Hematopoietic multipotent progenitor cell (in vitro differentiated cells): Measurements from ENCODE around the gene TSPAN8. TPM values are rescaled to one million over a fixed set of nuclear protein-coding genes. Genes with fewer than 3 reads are reported as not detected.
"Not testable (repeated sequence)": the region's sequence is repeated elsewhere in the genome, so short reads cannot be mapped to it uniquely, and the experiment has no call there.

Source experiments
- DNase-seq, 3 donors: peaks; one replicate each; pipeline ENCODE4 v3.0.0-alpha.2; 2011 to 2015; ENCODE audit warnings: low read depth in 2 of 3, low spot score in 2 of 3
- total RNA-seq: library from RNA; depleted of rRNA; stranded (reverse); fragments of >200 nt; gene quantifications from one replicate; pipeline ENCODE4 v1.2.3, GENCODE V29; 2012

The TSPAN8 gene
- total RNA-seq, 1 donor: not detected

DNA sequence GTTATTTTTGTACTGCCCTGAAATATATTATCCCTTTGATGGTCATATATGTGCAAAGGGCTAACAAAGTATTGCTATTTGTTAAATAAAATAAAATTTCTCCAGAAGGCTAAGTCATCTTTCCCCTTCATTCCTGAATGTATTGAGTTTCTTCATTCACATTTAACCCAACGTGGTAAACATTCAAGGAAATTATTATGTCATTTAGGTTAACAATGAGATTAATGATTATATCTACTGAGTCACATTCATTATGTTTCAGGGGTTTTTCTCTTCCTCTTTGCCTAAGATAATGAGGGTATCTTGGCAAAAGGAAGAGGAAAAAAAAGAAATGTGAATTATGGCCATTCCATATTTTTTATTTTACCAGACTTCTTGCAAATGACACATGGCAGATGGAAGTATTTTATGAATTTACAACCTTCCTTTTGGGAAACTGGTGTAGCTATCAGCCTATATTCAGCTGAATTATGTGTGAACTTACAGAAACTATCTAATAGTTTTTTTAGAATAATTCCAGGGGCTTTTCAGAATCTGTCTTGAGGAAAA lies 27.2 kb downstream of the TSPAN8 start:
- DNase-seq: no peak

DNA sequence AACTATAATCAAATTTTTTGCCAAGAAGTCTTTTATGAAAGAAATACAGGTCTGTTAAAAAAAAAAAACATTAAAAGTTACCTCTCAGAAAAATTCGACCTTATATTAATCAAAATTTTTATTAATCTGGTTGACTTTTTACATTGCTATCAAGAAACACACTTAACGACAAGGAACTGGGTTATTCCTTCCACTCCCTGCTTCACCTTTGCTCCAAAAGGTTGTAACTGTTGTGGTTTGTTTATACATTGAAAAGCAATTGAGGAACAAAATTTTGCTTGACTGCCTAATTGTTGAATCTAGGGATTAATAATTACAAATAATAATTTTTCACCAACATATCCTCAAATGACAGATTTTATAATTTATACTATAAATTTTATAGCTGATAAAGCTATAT lies 28.4 kb downstream of the TSPAN8 start:
- DNase-seq: no peak

DNA sequence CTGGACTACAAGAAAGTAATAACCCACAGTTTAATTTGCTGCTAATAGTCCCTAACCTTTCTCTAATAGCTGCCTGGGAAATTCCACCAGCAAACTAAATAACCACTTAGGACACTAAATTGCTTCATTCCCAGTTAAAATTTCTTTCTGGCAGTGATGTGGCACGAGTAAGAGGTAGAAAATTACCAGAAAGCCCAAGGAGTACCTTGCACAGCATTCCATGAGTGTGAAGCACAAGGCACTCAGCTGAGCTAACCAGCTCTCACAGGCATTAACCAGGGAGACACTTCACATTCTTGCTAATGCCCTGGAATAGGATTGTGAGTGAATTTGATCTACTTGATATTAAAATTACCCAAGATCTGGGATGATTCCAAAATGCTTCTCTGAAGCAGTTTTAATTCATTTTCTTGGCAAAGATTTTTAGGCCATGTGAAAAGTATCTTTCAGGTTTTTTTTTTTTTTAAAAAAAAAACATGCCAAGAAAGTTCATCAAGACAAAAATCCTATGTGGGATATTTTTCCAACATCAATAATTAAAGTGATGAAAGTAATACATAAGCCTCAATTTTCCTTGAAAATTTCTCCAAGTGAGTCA lies 29.5 kb downstream of the TSPAN8 start:
- no peak for DNase-seq

DNA sequence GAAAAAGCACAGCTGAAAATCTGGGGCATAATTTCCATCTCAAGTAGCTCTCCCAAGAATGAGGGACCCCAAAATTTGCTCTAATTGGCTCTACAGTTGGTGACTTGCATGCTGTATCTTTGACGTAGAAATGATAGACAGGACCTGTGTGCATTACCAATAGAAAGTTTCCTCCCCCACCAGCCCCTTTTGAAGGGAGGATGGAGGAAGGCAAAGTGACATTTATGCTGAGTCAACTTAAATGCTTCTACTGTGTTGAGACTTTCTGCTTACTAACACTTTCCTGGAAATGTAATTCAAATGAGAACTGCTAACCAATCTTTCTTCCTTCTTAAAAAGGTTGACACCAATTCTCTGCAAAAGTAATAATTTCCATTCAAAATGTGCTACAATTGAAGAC lies 31.9 kb downstream of the TSPAN8 start:
- no peak for DNase-seq

DNA sequence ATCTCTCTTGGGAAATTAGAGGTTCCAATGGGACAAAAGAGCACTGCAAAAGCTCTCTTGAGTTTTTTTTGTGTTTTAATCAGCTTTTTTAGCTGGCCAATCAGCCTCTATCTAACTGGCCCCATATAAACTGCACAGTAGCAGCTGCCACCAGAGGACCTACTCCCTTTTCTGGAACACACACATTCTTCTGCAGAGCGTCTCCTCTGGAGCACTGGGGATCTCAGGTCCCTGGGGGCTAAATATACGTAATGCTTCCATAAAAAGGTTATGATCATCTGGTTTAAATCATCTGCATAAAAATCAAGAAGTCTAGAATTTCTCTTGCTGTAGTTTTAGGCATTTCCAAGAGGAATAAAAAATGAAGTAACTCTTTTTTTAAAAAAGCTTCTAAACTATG lies 32.3 kb downstream of the TSPAN8 start:
- no peak for DNase-seq

DNA sequence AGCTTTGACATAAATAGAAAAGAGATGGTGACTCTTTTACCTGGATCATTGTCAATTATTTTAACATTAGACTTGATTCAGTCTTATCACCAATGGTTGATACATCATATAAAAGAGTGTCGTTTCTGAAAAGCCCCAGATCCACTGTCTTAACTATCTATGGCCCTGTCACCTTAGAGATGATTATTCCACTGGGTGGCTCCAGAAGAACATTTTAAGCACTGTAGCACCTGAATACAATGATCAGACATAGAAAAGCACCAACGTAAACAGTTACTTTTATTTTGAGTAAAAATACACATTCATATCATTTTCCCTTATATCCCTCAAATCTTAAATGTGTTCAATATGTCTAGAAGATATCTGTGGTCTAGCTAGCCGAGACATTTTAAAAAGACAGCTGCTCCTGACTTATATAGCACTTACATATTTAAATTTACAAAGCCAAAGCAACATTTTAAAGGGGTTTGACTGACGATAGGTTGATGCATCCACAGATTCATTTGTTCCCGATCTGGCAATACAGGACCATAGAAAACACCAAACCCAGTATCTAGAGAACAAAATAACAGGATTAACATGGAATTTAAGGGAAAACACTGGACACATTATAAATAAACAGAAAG lies 32.9 kb downstream of the TSPAN8 start:
- no peak for DNase-seq

DNA sequence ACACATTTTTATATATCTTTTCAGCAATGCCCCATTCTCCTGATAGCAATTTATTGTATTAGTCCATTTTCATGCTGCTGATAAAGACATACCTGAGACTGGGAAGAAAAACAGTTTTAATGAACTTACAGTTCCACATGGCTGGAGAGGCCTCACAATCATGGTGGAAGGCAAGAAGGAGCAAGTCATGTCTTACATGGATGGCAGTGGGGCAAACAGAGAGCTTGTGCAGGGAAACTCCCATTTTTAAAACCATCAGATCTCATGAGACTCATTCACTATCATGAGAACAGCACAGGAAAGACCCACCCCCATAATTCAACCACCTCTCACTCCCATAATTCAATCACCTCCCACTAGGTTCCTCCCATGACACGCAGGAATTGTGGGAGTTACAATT lies 44.7 kb downstream of the TSPAN8 start:
- not testable (repeated sequence) for DNase-seq

DNA sequence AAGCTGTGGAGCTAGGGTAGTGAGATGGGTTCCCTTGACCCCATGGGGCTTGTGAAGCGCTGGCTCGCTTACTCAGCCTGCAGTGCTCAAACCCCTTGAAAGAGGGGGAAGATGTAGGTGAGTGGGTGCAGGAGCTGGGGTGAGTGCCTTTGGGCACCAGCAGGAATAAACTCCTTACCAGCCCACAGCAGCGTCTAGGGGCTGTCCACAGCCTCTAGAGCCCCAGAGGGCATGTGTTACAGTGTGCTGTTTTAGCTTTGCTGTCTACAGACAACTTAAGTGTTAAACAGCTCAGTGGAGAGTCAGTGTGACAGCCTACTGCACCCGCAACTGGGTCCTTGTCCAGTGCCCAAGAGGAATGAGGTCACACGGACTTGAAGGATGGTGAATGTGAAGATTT lies 48.0 kb downstream of the TSPAN8 start:
- DNase-seq: no peak

DNA sequence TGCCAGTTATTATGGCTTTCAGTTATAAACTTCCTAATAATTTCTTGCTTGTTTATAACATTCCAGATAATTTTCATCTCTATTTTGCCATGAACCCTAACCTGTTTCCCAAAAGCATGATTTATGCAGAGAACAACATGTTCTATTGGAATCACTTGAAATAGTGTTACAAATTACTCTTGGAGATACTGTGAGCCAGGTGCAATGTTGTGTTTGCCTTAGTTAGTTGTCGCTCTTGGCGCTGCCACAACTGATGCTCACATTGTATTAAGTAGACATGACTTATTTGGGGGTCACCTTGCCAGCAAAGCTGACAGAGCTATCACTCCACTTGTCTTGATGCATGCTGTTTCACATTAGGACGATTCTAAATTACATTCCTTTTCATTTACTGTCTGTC lies 49.4 kb downstream of the TSPAN8 start:
- no peak for DNase-seq

DNA sequence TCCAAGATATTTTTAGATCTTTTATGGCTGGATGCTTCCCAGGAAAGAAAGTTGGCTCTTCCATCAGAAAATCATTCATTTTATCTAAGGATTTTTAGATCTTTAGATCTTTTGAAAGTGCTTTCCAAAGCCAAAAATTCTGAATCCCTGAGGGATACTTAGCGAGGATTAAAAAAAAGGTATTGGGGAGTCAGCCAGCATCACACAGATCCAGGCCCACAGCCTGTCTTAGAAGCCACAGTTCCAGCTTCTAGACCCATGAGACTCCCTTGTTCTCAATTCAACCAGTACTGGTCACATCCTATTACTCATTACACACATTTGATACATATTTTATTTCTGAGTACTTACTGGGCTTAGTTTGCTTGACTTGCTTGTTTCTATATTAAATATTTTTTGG lies 49.9 kb downstream of the TSPAN8 start:
- no peak for DNase-seq

DNA sequence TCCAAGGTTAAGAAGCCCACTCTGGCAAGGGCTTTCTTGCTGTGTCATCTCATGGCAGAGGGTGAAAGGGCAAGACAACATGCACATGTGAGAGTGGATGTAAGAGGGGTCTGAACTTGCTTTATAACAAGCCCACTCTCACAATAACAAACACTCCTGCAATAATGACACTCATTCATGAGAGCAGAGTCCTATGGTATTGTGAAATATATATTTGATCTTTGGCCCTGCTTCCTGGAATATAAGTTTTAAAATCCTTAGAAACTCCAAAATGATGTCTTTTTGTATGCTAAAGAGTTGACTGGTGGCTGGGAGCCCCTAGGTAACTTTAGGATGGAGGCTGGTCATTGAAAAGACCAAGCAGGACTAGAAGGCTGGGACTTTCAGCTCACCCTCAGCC lies 51.8 kb downstream of the TSPAN8 start:
- no peak for DNase-seq

DNA sequence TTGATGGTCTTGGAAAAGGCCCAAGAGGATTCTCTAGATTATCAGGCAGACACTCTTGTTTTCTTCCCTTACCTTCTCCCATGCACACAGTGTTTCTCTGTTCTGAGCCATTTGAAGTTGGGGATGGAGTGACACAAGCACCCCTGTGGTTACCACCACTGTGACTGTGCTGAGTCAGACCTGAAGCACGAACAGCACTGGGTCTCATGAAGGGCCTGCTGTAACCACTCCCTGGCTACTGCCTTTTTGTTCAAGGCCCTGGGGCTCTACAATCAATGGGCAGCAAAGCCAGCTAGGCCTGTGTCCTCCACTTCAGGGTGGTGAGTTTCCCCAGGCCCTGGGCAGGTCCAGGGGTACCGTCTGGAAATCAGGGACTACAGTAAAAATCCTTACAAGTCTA lies 65.5 kb downstream of the TSPAN8 start:
- DNase-seq: no peak

DNA sequence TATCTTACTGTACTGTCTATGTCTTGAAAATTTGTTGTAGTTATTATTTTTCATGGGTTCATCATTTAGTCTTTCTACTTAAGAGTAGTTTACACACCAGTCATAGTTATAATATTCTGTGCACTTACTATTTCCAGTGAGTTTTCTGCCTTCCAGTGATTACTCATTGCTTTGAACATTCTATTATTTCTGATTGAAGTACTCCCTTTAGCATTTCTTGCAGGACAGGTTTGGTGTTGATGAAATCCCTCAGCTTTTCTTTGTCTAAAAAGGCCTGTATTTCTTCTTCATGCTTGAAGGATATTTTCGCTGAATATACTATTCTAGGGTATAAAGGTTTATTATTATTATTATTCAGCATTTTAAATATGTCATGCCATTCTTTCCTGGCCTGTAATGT lies 66.8 kb downstream of the TSPAN8 start:
- no peak for DNase-seq

DNA sequence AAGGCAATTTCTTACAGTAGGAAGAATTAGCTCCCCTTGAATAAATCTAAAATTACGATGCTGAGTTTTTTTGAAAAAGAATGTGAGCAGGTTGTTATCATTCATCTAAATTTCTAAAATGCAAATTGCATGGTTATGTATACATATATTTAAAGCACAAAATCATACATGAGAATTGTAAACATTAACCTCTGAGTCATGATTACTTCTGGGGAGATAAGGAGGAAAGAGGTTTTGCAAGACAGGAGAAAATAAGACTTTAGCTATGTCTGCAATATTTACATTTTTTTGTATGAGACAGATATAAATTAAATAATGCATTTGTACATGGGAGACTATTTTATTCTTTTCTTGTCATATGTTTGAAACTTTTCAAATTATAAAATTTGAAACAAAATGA lies 72.2 kb downstream of the TSPAN8 start:
- DNase-seq: no peak

DNA sequence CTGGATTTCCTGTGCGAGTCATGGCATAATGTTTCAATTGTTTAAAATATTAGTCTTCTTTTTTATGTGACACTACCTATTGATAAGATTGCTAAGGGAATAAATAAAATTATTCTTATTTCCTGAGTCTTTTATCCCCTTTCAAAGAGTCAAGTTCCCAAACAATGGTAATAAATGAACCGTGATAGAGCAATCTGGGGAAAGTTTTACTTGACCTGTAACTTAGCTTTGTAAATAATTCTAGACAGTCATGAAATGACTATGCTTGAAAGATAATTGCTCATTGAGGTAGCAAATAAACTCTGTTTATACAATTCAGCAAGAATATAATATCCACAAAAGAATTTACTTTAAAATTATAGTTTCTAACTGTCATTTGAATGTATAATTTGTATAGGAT lies 82.1 kb downstream of the TSPAN8 start:
- DNase-seq: no peak

Other genes starting within 250 kb of the TSPAN8 start
- 0.27 TPM for gene PTPRR, start 237.3 kb downstream of the TSPAN8 start, total RNA-seq